CD4-positive, alpha-beta T cell treated with Interleukin-4 for 4 hours (primary cell): ENCODE results near the gene ANKRD44.
A peak's percentile ranks its signal among the peaks of the same experiment; 100 is the strongest.
"Not testable (repeated sequence)": the region's sequence is repeated elsewhere in the genome, so short reads cannot be mapped to it uniquely, and the experiment has no call there.

Experiments
- DNase-seq: peaks from one replicate; pipeline ENCODE4 v3.0.0-alpha.2; 2020

The ANKRD44 gene

DNA sequence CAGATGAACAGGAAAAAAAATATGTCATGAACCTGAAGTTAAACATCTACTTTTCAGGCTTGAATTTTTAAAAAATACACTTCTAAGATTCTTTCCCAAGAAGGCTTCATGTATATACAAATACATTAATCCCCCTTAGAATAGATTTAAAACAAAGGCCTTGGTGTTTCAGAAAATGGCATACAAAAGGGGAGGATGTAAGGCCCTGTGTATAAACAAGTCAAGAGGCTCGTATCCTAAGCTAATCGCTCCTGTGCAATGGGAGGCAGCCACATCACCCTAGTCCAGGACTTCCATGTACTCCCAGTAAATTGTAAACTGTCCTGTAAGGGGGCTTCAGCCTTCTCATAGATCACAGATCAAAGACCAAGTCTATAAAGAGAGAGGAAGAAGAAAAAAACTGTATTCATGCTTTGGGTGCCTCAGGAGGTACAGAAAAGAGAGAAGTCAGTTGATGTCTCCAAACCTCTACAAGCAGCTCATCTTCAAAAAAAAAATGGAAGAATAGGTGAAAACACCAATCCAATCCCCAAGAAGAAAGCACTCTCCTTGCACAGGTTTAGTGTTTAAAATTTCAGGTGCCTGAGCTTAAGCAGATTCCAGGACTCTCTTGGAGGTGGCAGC is 53.9 kb downstream of the ANKRD44 start:
- DNase-seq = no peak

- DNase-seq = no peak
Measured at GRCh38 chr2:197256021-197256420, 54.6 kb downstream of the ANKRD44 start.

DNA sequence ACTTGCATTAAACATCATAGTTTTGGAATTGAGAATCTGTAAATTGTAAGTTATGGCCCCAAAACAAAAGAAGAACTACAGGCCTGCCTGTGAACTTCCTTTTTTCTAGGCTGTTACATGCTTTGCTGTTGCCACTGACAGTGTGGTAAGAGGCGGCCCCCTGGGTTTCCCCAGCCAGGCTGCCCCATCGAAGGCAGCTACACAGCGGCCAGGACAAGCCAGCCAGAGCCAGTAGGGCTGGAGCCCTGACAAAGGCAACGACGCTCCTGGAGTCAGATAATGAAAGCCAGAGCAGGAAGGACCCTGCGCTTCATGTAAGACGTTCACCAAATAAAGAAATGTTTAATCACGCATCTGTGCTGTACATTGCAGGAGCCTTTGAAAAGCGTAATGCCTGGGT is 55.0 kb downstream of the ANKRD44 start:
- DNase-seq = peak; percentile 77

DNA sequence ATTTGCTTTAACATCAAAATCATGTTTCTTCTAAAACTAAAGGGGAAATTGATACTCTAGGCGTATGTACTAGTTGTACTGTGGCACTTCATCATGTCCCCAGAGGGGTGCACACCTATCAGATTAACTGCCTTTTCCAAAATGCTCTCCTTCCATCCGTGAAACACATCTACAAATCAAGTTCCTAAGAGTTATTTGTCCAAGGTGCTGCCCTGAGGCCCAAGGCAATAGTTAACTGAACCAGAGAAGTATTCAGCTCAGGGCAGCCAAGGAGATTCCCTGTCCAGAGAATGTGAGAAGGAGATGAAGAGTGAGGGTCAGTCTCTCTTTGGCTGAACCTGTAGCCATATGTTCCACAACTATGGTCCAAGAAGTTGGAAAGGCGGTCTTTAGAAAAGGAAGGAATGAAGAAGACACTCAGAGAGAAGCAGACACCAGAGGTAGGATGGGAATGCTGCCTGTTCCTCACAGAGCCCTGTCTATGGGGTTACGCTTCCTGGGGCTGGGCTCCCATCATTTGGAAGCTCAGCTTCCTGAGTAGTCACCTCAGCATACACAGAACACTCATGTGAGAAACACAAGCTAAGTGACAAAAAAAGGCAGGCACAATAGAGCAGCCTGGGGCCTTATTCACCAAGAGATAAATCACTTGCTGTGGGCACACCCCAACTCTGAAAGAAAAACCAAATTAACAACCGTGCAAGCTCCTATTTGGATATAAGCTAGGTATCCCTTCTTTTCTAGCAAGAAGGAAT is 55.6 kb downstream of the ANKRD44 start:
- peak; percentile 48 for DNase-seq

GRCh38 chr2:197251576-197251975 is 59.0 kb downstream of the ANKRD44 start:
- no peak for DNase-seq

GRCh38 chr2:197251163-197251562 is 59.4 kb downstream of the ANKRD44 start:
- no peak for DNase-seq

DNA sequence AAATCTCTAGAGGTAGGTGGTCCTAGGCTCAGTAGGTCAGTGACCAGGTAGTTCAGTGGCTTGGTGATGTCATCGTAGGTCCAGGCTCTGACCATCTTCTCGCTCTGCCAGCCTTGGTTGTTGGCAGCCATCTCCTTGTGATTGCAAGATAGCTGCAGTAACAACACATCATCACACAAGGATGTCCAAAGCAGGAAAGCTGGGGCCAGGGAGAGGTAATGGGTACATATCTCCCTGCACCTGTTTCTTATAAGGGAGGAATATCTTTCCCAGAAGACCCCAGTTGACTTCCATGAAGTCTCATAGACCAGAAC is 60.5 kb downstream of the ANKRD44 start:
- no peak for DNase-seq

- DNase-seq = no peak
Measured at GRCh38 chr2:197249381-197250083, 61.0 kb downstream of the ANKRD44 start.

GRCh38 chr2:197248623-197249022 is 62.0 kb downstream of the ANKRD44 start:
- no peak for DNase-seq

DNA sequence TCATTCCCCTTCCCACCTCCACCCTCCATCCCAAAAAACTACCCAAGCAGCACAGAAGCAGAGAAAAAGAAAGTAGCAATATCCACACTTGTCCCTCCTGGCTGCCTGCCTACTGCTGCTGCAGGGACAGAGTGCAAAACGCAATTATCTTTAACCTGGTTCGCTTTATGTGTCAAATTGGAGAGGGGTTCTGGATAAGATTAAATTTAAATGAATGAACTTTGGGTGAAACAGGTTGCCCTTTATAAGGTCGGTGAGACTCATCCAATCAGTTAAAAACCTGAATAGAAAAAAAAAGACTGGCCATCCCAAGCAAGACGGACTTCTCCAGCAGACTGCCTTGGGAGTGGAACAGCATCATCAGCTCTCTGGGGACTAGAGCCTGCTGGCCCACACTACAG is 62.6 kb downstream of the ANKRD44 start:
- no peak for DNase-seq

DNA sequence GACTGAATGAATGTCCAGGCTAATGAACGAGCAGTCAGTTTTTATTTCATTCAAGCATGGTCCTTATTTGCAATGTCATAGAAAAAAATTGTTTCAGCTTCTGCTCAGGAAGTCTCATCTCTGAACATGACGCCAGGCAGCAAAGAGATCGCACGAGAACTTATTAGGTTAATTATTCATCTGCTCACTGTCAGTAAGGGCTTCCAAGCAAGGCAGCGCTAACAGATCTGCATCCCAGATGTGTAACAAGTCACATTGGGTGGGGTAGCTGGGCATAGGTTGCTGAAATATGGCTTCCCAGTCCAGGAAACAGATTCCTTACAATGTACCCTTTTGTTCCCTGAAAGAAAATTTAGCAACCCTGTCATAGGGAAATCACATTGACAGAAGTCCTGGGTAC is 63.5 kb downstream of the ANKRD44 start:
- DNase-seq = no peak

DNA sequence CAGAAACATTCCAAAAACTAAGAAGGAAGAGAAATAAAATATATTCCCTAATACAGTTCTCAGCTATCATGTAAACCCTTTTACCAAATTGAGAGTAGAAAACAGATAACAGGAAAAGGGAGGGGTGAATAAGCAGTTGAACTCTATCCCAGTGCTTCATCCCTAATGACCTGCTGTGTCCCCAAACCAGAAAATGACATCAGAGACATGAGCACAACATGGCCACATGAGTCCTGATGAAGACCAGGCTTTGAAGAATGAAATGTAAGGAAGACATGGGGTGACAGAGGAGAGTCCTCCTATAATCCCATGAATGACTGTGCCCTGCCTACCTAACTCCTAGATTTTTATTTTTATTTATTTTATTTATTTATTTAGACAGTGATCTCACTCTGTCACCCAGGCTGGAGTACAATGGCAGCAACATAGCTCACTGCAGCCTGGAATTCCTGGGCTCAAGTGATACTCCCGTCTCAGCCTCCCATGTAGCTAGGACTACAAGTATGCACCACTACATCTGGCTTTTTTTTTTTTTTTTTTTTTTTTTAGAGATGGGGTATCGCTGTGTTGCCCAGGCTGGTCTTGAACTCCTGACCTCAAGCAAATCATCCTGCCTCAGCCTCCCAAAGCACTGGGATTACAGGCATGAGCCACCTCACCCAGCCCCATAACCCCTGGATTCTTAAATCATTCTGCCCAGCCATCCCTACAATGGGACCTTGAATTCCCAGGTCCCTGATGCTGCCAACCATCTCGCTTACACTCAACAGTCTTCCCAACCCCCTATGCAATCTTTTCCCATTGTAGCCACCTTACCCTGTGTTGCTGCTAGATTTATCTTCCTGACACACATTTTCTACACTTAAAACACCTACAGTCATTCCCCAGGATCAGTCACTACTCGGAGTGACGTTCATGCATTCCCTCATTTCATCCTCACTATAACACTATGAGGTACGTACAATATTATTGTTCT is 64.5 kb downstream of the ANKRD44 start:
- no peak for DNase-seq

DNA sequence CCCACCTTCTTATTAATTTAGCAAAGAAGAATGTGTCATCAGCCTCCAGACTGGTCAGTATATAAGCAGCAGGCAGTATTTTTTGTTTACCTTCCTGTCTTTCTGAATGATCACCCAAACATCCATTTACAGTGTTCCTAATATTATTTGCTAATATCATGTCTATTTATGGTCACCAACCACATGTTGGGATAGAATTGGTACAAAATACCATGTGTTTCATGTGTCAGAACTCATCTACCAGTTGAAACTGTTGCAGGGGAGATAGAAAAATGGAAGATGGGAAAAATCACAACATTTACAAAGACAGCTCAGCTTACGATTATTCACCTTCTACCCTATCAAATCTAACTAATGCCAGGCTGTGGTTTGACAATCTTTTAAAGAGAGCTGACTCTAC is 66.2 kb downstream of the ANKRD44 start:
- no peak for DNase-seq

GRCh38 chr2:197242719-197243118 is 67.9 kb downstream of the ANKRD44 start:
- no peak for DNase-seq

DNA sequence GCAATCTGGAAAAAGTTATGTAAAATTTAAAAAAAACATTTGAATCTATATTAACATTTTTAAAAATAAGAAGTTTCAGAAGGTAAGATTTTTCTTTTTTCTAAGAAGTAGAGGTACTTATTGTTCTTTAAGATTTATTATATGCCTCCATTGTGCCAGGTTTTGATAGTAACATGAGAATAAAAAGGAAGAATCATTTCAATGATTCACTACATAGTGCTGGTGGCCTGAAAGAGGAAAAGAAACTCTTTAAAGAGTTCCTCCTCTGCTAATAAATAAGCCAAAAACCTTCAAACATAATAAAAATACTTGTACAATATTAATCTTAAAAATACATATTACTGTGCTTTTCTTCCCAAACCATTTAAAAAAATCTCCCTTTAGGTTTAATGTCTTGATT is 69.0 kb downstream of the ANKRD44 start:
- no peak for DNase-seq

DNA sequence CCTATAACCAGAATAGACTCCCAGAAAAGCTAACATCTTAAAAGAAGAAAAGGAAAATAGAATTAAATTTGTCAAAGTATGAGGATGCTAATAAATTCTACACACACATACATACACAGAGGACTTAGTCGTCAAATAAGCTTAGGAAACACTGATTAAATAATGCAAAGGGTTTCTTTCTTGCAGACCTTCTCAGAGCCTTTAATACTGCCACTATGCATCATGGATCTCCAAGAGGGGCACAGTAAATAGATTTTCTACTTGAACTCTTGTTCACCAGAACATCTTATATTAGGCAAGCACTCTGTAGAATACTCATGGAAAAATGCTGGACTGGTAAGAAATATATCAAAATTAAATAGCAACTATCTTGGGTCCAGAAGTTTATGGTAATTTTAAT is 69.4 kb downstream of the ANKRD44 start:
- no peak for DNase-seq

GRCh38 chr2:197240421-197241041 is 70.0 kb downstream of the ANKRD44 start:
- DNase-seq = peak; percentile 65

DNA sequence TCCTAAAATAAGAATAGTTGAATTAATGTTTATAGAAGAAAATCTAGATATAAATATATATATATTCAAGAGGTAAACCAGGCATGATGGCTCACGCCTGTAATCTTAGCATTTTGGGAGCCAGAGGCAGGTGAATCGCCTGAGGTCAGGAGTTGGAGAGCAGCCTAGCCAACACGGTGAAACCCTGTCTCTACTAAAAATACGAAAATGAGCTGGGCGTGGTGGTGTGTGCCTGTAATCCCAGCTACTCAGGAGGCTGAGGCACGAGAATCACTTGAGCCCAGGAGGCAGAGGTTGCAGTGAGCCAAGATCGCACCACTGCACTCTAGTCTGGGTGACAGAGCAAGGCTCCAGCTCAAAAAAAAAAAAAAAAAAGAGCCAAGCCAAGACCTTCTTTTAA is 70.6 kb downstream of the ANKRD44 start:
- not testable (repeated sequence) for DNase-seq

DNA sequence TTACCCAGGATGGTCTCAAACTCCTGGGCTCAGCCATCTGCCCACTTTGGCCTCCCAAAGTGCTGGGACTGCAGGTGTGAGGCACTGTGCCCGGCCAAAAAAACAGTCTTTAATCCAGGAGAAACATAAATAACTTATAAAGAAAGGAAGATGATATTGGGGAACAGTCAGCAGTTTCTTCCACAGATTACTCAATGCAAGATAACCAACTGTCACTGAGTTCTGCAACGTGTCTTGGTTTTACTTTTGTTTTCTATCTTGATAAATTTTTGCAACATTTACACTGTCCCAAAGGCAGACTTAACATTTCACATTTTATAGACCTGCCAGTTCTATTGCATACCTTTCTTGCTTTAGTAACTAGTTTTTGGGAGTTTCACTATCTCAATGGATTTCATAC is 71.1 kb downstream of the ANKRD44 start:
- DNase-seq = peak; percentile 41

- DNase-seq = no peak
Measured at GRCh38 chr2:197238043-197238365, 72.6 kb downstream of the ANKRD44 start.

GRCh38 chr2:197237291-197238042 is 73.1 kb downstream of the ANKRD44 start:
- no peak for DNase-seq

GRCh38 chr2:197236816-197237215 is 73.8 kb downstream of the ANKRD44 start:
- DNase-seq = no peak
